Astrocyte of the cerebellum (primary cell): ENCODE data around the gene ACVR1.
"Not testable (repeated sequence)": the region's sequence is repeated elsewhere in the genome, so short reads cannot be mapped to it uniquely, and the experiment has no call there.

ENCODE experiments used
- DNase-seq: peaks from one replicate; pipeline ENCODE4 v3.0.0-alpha.2; 2011; ENCODE audit warnings: low read depth
- H3K4me3 ChIP-seq: 2 replicates; pipeline ENCODE4 v1.5.1; 2011; ENCODE audit warnings: mild to moderate bottlenecking, low read depth, low read length, moderate library complexity
- in situ Hi-C: cut with HindIII; loops from 2 replicates; pipeline ENCODE4 v1.10.0; 2017; ENCODE audit warnings: low sequenced_read_pairs
- TF ChIP-seq, protein P1 (sequence below): IDR thresholded peaks from 2 replicates; pipeline ENCODE4 v1.5.1; 2012; ENCODE audit warnings: low read length, low read depth, moderate library complexity, mild to moderate bottlenecking; ENCODE audit errors: missing control alignments

The ACVR1 gene

DNA sequence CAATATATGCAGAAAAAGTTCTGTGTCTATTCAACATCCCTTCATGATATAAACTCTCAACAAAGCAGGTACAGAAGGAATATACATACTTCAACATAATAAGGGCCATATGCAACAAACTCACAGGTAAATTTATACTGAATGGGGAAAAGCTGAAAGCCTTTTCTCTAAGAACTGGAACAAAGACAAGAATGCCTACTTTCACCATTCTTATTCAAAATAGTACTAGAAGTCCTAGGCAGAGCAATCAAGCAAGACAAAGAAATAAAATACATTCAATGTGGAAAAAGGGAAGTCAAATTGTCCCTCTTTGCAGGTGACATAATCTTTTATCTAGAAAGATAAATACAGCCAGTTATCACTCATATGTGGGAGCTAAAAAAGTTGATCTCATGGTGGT lies 116.3 kb downstream of the ACVR1 start:
- TF ChIP-seq, protein P1, sequence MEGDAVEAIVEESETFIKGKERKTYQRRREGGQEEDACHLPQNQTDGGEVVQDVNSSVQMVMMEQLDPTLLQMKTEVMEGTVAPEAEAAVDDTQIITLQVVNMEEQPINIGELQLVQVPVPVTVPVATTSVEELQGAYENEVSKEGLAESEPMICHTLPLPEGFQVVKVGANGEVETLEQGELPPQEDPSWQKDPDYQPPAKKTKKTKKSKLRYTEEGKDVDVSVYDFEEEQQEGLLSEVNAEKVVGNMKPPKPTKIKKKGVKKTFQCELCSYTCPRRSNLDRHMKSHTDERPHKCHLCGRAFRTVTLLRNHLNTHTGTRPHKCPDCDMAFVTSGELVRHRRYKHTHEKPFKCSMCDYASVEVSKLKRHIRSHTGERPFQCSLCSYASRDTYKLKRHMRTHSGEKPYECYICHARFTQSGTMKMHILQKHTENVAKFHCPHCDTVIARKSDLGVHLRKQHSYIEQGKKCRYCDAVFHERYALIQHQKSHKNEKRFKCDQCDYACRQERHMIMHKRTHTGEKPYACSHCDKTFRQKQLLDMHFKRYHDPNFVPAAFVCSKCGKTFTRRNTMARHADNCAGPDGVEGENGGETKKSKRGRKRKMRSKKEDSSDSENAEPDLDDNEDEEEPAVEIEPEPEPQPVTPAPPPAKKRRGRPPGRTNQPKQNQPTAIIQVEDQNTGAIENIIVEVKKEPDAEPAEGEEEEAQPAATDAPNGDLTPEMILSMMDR = no peak
- no peak for DNase-seq
- in situ Hi-C loops = no loop called here
- no peak overlapping the region for H3K4me3 ChIP-seq

DNA sequence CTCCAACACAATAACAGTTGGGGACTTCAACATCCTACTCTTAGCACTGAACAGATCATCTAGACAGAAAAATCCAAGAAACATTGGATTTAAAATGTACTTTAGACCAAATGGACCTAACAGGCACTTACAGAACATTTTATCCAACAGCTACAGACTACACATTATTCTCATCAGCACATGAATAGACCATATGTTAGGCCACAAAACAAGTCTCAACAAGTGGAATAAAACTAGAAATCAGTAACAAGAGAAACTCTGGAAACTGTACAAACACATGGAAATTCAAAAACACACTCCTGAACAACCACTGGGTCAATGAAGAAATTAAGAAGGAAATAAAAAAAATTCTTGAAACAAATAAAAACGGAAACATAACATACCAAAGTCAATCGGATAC lies 117.5 kb downstream of the ACVR1 start:
- in situ Hi-C loops = no loop called here
- TF ChIP-seq, protein P1 = no peak
- DNase-seq = no peak
- no peak overlapping the region for H3K4me3 ChIP-seq

DNA sequence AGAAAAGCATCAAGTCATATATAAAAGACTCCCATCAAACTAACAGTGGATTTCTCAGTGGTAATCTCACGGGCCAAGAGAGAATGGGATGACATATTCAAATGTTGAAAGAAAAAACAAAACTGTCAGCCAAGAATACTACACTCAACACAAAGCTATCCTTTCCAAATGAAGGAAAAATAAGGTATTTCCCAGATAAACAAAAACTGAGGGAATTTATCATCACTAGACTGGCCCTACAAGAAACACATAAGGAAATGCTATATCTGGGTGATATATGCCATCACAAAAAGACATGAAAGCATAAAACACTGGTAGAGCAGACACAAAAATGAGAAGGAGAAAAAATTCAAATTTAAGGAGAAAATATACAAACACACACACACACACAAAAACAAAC lies 118.6 kb downstream of the ACVR1 start:
- no peak for DNase-seq
- in situ Hi-C loops = no loop called here
- TF ChIP-seq, protein P1 = no peak
- no peak overlapping the region for H3K4me3 ChIP-seq

DNA sequence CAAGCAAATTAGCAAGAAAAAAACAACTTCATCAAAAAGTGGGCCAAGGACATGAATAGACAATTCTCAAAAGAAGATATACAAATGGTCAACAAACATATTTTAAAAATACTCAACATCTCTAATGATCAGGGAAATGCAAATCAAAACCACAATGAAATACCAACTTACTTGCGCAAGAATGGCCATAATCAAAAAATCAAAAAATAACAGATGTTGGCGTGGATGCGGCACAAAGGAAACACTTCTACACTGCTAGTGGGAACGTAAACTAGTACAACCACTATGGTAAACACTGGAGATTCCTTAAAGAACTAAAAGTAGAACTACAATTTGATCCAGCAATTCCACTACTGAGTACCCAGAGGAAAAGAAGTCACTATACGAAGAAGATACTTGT lies 119.7 kb downstream of the ACVR1 start:
- in situ Hi-C loops, DNase-seq, H3K4me3 ChIP-seq: not testable (repeated sequence)

DNA sequence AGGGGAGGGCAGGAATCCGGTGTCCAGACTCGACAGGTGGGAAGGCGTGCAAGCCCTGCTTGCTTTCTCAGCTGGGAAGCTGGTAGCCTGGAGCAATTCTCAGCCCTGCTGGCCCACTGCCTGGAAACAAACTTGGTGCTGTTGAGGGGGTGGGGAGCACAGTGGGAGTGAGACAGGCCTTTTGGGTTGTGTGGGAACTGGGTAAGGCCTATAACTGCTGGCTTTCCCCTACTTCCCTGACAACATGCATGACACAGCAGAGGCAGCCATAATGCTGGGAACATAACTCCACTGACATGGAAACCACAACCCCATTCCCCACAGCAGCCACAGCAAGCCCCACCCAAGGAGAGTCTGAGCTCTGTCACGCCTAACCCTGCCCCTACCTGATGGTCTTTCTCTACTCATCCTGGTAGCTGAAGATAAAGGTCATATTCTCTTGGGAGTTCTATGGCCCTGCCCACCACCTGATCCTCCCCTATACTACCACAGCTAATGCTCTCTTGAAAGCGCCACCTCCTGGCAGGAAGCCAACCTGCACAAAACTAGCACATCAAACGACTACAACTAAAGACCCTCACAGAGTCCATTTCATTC lies 124.6 kb downstream of the ACVR1 start:
- peak; percentile 66 for DNase-seq
- TF ChIP-seq, protein P1 = no peak
- H3K4me3 ChIP-seq = no peak overlapping the region
- in situ Hi-C loops = no loop called here

DNA sequence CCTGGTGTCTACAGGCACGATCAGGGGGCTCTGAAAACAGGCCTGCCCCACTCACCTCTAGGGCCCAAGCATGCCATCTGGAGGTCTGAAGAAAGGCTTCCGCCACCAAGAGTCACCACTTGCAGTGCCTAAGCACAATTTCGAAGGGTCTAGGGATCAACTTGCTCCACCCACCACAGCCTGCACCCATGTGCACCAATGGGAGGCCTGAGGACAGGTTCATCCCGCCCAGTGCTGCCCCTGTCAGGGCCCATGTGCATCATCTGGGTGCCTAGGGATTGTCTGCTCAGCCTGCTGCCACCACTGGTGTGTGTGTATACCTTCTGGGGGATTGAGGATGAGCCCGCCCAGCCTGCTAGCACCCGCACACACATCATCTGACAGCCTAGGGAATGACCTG lies 126.4 kb downstream of the ACVR1 start:
- H3K4me3 ChIP-seq = no peak overlapping the region
- in situ Hi-C loops = no loop called here
- no peak for DNase-seq
- TF ChIP-seq, protein P1 = no peak

DNA sequence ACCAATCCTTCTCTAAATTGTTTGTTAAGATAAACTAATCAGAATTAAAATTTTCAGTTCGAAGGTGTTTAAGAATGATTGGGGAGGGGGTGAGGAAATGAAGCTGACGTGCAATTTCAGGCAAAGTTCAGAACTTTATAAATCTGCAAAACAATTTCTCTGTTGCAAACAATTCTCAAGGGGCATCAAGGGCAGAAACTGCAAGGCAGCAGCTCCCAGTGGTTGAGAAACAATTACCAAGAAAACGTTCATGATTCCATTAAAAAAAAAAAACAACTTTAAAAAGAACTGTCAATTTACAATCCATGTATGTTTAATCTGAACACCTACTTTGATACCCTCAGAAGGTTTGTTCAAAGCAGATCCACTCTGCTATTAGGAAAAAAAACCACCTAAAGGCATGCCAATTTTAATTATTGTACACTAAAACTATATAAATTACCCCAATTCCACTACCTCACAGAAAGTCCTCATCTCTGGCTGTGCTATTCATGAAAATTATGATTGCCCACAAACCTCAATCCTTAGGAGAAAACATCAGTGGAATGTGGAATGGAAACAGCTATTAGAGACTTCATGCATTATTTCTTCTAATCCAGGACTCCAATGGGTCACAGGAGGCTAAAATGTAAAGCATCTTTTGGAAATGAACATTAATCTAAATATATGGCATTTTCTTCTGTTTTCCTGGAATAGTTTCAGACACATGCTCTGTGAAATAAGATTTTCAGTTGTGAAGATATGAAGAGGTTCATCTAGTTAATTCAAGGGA lies 127.6 kb downstream of the ACVR1 start:
- peak; percentile 48 for DNase-seq
- TF ChIP-seq, protein P1 = no peak
- no peak overlapping the region for H3K4me3 ChIP-seq
- in situ Hi-C loops = no loop called here
